GM04504 (cell line): ENCODE measurements around the gene CERKL.

Experiments used
- DNase-seq: peaks from one replicate; pipeline ENCODE4 v3.0.0-alpha.2; 2012; ENCODE audit warnings: low read depth

The CERKL gene

GRCh38 chr2:181576431-181576830 is 80.5 kb downstream of the CERKL start:
- no peak for DNase-seq

DNA sequence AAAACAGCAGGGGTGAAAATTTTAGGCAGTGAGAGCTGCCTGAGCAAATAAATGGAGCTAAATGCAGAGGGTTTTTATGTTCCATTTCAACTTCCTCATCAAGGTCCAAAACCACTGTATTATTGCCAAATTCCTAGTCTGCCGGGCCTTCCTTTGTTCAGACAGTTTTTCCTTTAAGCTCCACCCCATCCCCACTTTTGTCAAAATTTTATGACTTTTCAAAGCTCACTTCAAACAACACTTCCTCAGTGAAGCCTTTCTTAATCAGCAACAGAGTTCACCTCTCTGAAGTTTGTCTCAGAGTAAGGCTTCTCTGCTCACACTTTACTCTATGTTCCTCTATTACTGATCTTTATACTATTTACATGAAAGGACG is 81.3 kb downstream of the CERKL start:
- no peak for DNase-seq

GRCh38 chr2:181575024-181575649 is 81.8 kb downstream of the CERKL start:
- no peak for DNase-seq

GRCh38 chr2:181574321-181574720 is 82.6 kb downstream of the CERKL start:
- no peak for DNase-seq

- peak; percentile 9 for DNase-seq
Measured at GRCh38 chr2:181573140-181573736, 83.7 kb downstream of the CERKL start.

DNA sequence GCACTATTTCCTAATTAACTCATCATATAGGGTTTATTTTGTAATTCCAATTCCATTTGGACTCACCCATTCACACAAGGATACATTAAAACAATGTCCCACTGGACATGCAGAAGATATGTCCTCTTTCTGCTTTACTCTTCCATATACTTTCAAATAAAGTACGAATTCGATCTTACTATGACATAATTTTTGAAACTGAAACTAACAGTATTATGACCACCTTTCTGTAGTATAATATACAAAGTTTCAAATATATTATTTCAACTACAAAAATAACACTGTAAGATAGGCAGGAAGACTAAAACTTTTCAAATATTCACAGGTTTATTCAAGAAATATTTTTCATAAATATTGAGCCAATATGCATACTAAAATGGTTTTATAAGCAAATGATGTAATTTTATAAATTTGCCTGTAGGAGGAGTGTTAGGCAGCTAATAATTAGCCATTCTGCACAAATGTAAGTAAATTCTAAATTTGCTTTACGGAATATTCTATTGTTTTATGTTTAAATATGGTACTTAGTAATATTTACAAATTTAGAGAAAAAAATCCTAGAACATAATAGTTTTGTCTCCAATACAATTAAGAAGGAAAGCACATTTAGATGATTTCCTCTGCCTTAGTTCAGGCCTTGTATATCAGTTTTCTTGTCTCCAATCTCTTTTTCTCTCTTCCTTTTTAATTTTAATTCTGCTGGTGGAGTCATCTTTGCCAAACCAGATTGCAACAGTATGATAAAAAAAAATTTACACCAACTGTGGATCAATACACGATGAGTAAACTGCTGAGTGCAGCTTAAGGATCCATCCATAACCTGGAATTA is 85.9 kb downstream of the CERKL start:
- DNase-seq = no peak

GRCh38 chr2:181570059-181570458 is 86.8 kb downstream of the CERKL start:
- DNase-seq = no peak

DNA sequence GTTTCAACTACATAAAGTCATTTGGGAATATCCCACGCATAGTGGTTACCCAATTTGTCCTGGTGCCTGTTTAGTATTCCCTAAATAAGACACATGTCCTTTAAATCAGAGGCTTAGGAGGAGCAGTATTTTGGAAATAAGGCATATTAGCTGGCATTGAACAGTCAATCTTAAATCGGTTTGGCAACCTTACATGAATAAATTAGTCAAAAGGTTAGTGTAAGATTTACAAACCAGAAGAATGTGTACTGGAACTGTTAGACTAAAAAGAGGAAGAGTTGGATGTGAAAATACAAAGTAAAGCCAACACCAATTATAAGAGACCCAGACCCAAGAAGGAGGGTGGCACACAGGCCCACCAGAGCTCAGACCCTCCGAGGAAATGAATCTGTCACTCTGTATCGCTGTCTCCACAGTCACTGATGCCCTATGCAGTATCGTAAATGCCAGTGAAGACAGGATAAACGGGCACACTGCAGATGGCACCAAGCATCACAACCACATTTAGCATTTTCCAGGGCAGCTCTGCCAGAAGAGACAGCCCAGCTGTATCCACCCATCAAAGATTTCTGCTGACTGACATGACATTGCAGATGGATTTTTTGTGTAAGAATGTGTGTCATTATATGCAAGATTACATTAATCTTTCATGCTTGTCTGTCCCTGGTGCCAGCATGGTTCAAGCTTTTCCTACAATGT is 90.4 kb downstream of the CERKL start:
- no peak for DNase-seq

DNA sequence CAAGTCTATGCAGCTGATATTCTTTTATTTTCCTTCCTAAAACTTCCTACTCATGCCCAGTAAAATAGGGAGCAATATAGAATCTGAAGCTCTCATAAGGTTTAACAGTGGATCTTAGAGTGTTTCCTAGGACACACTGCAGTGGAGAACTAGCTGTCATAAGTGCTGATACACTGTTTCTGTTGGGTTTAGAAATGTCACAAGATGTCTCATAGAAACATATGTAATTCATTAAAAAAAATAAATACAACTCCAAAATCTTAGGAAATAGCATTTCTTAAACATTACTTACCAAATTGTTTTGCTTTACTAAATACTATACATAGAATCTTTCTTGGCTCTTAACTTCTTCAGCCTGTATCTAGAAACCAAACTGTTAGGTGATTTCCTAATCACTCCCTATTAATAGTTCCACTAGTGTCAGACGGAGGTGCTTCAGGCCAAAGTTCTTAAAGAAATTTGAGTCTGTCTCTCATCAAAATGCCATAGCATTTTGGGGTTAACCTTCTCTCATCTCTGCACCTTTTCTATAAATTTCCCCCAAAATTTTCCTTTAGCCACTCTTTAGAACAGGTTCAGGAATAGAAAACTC is 93.7 kb downstream of the CERKL start:
- peak; percentile 4 for DNase-seq

- no peak for DNase-seq
Measured at GRCh38 chr2:181558371-181558770, 98.5 kb downstream of the CERKL start.

DNA sequence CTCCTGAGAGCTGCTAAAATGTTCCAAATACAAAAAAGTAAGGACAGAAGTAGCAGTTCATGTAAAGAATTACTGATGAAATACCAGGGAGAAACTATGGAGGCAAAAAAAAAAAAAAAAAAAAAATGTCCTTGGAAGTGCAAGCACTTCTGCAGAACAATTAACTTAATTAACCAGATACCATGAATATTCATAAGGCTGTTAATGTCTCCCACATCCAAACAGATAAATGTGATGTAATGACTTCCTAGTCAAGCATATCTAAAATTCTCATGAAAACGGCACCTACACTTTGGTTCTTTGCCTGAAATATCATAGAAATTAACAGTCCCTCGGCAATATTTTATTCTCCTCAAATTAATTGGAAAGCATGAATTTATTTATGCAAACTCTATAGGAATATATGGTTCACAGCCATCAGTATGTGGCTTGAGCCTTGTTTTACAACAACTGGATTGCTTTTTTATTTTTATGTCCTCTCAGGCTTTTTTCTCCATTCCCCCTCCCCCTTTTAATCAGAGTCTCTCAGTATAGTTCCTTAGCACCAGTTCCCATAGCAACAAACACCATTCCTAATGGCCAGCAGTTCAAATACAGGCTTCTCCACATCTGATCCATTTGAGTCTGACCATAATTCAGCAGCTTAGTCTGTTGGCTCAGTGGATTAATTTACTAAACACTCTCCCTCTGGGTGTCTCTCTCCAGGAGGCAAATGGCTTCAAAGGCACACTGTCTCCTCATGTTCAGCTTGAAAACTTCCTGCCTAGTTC is 102.7 kb downstream of the CERKL start:
- DNase-seq = no peak

DNA sequence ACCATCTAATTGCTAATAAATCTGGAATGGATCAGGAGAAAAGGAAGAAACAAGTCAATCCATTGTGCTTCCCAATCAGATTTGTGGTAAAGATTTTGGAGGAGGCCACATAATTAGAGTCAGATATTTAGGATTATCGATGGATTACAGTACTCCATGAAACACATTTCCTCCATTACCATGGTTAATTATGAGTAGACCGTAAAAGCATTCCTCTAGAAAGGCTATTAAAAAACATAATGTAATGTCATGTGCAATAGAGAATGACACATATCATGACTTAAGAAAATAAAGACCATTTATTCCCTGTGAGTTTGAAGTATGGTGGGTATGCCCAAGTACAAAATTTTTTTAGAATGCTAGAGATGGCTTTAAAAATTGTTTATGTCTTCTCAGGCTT is 103.7 kb downstream of the CERKL start:
- no peak for DNase-seq

DNA sequence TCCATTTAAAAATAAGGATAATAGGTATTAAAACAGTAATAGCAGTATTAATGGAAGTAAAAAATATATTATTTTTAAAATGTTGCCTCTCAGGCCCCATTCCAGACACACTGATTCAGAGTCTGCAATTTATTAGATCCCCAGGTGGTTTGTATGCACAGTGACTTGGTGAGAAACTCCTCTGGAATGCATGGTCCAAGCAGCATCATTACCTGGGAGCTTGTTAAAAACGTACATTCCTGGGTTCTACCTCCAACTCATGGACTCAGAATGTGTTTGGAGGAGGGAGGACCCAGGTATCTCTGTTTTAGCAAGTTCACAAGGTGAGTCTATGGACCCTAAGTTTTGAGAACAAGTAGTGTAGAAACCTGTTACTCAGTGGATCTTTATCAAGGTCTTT is 104.1 kb downstream of the CERKL start:
- DNase-seq = peak; percentile 7

DNA sequence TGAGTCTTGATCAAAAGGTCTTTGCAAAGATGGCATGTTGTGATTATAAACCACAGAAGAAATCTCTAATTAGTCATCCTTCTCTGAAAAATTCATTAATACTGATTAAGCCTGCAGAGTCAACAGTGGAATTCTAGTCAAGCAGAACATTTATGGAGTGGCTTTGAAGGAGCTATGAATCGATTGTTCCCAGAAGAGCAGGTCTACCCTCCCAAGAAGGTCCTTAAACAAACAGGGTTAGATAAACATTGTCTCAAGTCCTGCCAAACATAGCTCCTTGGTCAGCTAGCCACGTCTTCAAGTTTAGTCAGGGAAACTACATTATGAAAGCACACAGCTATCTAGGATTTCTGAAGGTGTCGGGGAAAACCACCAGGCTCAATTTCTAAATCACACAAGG is 110.8 kb downstream of the CERKL start:
- no peak for DNase-seq

GRCh38 chr2:181542170-181542569 is 114.7 kb downstream of the CERKL start:
- no peak for DNase-seq

DNA sequence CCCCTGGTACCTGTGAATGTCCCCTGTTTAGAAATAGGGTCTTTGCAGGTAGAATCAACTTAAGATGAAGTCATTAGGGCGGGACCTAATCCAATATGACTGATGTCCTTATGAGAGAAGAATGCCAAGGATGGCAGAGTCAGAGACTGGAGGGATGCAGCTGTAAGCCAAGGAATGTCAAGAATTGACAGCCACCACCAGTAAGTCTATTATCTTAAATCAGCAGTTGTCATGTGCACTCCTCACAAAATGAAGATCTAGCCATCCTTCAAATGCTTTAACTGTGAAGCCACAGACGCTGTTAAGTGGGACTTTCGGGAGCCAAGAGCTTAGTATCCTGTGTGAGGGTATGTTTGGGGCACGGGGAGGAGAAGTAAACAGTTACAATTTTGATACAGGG is 116.5 kb downstream of the CERKL start:
- DNase-seq = no peak

- no peak for DNase-seq
Measured at GRCh38 chr2:181536730-181537129, 120.2 kb downstream of the CERKL start.

- no peak for DNase-seq
Measured at GRCh38 chr2:181528441-181528840, 128.5 kb downstream of the CERKL start.

DNA sequence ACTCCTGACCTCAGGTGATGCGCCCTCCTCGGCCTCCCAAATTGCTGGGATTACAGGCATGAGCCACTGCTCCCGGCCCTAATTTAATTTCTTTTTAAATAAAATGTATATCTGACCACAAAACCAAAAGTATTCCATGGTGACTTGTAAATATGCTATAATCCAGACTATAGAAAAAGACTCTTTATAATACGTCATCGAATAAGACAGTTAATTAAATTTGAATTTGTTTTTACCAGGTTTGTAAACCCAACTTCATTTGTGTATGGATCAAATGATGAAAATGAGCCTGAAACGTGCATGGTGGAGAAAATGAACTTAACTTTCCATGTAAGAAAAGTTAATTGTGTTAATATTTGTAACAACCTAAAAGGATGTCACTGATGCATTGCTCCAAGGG is 129.8 kb downstream of the CERKL start:
- DNase-seq = no peak

- no peak for DNase-seq
Measured at GRCh38 chr2:181526014-181526413, 130.9 kb downstream of the CERKL start.

DNA sequence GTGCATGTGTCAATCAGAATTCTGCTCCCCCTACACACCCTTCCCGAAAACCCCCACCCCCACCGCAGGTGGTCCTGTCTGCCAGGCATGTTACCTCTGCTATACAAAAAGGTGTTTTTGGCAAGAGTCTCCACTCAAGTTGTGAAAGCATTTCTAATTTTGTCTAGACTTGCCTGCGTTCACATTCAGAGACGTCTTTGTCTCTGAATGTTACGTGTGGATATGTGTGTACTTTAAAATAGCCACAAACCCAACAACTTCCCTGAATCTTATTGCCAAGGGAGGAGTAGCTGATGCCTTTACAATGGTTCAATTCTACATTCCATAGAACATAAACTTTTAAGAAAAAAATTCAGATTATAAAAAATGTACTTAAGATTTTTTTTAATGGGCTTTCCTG is 133.1 kb downstream of the CERKL start:
- DNase-seq = no peak

GRCh38 chr2:181520253-181520652 is 136.7 kb downstream of the CERKL start:
- DNase-seq = no peak
